H9 (cell line): ENCODE results near the gene CD58. TPM values are rescaled to one million over a fixed set of nuclear protein-coding genes. Genes with fewer than 3 reads are reported as not detected.
"Not testable (repeated sequence)": the region's sequence is repeated elsewhere in the genome, so short reads cannot be mapped to it uniquely, and the experiment has no call there.

Experiments used
- DNase-seq: peaks from one replicate; pipeline ENCODE4 v3.0.0-alpha.2; 2017
- H2AFZ ChIP-seq: one replicate; pipeline ENCODE4 v1.6.1; 2013; ENCODE audit warnings: mild to moderate bottlenecking, low read length, control low read depth, moderate library complexity
- H2AK5ac ChIP-seq: 2 replicates; pipeline ENCODE4 v1.6.1; 2013; ENCODE audit warnings: low read length, control low read depth, mixed read lengths; ENCODE audit not compliant: insufficient read length
- H2BK120ac ChIP-seq: one replicate; pipeline ENCODE4 v1.6.1; 2013; ENCODE audit warnings: low read depth, mild to moderate bottlenecking, low read length, control low read depth, inconsistent platforms; ENCODE audit not compliant: poor library complexity, severe bottlenecking
- H2BK12ac ChIP-seq: 2 replicates; pipeline ENCODE4 v1.6.1; 2013; ENCODE audit warnings: low read length, control low read depth, mixed read lengths, low read depth; ENCODE audit not compliant: insufficient read length
- H2BK15ac ChIP-seq: 2 replicates; pipeline ENCODE4 v1.6.1; 2013; ENCODE audit warnings: low read depth, low read length, control low read depth
- H2BK20ac ChIP-seq: one replicate; pipeline ENCODE4 v1.6.1; 2013; ENCODE audit warnings: low read depth, mild to moderate bottlenecking, low read length, control low read depth, inconsistent platforms; ENCODE audit not compliant: poor library complexity, severe bottlenecking
- H2BK5ac ChIP-seq: 2 replicates; pipeline ENCODE4 v1.6.1; 2013; ENCODE audit warnings: low read length, control low read depth, mixed read lengths; ENCODE audit not compliant: insufficient read length
- H3K14ac ChIP-seq: 2 replicates; pipeline ENCODE4 v1.6.1; 2013; ENCODE audit warnings: low read length, control low read depth; ENCODE audit not compliant: insufficient read depth
- H3K18ac ChIP-seq: 2 replicates; pipeline ENCODE4 v1.6.1; 2013; ENCODE audit warnings: low read depth, mild to moderate bottlenecking, mixed read lengths, low read length, control low read depth; ENCODE audit not compliant: insufficient read length
- H3K23ac ChIP-seq: 2 replicates; pipeline ENCODE4 v1.6.1; 2013; ENCODE audit warnings: low read length, control low read depth, mixed read lengths, low read depth; ENCODE audit not compliant: insufficient read length
- H3K23me2 ChIP-seq: 2 replicates; pipeline ENCODE4 v1.6.1; 2013; ENCODE audit warnings: low read depth, mild to moderate bottlenecking, mixed read lengths, low read length, control low read depth; ENCODE audit not compliant: insufficient read length, poor library complexity, severe bottlenecking
- H3K27ac ChIP-seq: 2 replicates; pipeline ENCODE4 v1.5.1; 2013; ENCODE audit warnings: low read length, control low read depth, mixed read lengths, low read depth; ENCODE audit not compliant: insufficient read length
- H3K27me3 ChIP-seq: 2 replicates; pipeline ENCODE4 v1.6.1; 2013; ENCODE audit warnings: low read length, control low read depth, inconsistent platforms; ENCODE audit not compliant: insufficient read depth
- H3K4ac ChIP-seq: 2 replicates; pipeline ENCODE4 v1.6.1; 2013; ENCODE audit warnings: low read depth, mild to moderate bottlenecking, control low read depth, inconsistent platforms, low read length, moderate library complexity
- H3K4me1 ChIP-seq: 2 replicates; pipeline ENCODE4 v1.6.1; 2013; ENCODE audit warnings: low read length, control low read depth, inconsistent platforms; ENCODE audit not compliant: insufficient read depth
- H3K4me2 ChIP-seq: 2 replicates; pipeline ENCODE4 v1.6.1; 2013; ENCODE audit warnings: low read length, control low read depth, mixed read lengths; ENCODE audit not compliant: insufficient read length, insufficient read depth
- H3K56ac ChIP-seq: 2 replicates; pipeline ENCODE4 v1.6.1; 2013; ENCODE audit warnings: low read depth, mild to moderate bottlenecking, mixed read lengths, low read length, control low read depth; ENCODE audit not compliant: insufficient read length
- H3K79me1 ChIP-seq: 2 replicates; pipeline ENCODE4 v1.6.1; 2013; ENCODE audit warnings: low read depth, mild to moderate bottlenecking, moderate library complexity, low read length, control low read depth, inconsistent platforms; ENCODE audit not compliant: insufficient read depth, poor library complexity, severe bottlenecking
- H3K79me2 ChIP-seq: 2 replicates; pipeline ENCODE4 v1.6.1; 2013; ENCODE audit warnings: low read length, control low read depth, inconsistent platforms; ENCODE audit not compliant: insufficient read depth
- H3K9ac ChIP-seq: 2 replicates; pipeline ENCODE4 v1.6.1; 2013; ENCODE audit warnings: low read length, control low read depth, mixed read lengths; ENCODE audit not compliant: insufficient read length; ENCODE audit errors: extremely low read depth
- H3K9me3 ChIP-seq: one replicate; pipeline ENCODE4 v1.6.1; 2013; ENCODE audit warnings: low read depth, low read length, inconsistent platforms; ENCODE audit not compliant: control insufficient read depth
- H3T11ph ChIP-seq: one replicate; pipeline ENCODE4 v1.6.1; 2013; ENCODE audit warnings: mild to moderate bottlenecking, low read length, control low read depth, inconsistent platforms
- H4K20me1 ChIP-seq: one replicate; pipeline ENCODE4 v1.6.1; 2013; ENCODE audit not compliant: control insufficient read depth, insufficient read length, insufficient read depth
- H4K5ac ChIP-seq: 2 replicates; pipeline ENCODE4 v1.6.1; 2013; ENCODE audit warnings: low read depth, mild to moderate bottlenecking, mixed read lengths, low read length, control low read depth; ENCODE audit not compliant: insufficient read length
- H4K8ac ChIP-seq: replicated peaks from 2 replicates; pipeline ENCODE4 v1.6.1; 2013; ENCODE audit warnings: low read length, control low read depth, mixed read lengths, low read depth; ENCODE audit not compliant: insufficient read length
- H4K91ac ChIP-seq: 2 replicates; pipeline ENCODE4 v1.6.1; 2013; ENCODE audit warnings: low read depth, mild to moderate bottlenecking, moderate library complexity, mixed read lengths, low read length, control low read depth; ENCODE audit not compliant: insufficient read length
- H3K27ac Mint-ChIP-seq, 3 experiments: 2 replicates in 2 of 3; 3 replicates in 1 of 3; pipeline ENCODE4 v1.8.0; 2020 to 2021; ENCODE audit warnings: mixed read lengths in 3 of 3, mild to moderate bottlenecking in 1 of 3, moderate library complexity in 1 of 3
- H3K27me3 Mint-ChIP-seq: 2 replicates; pipeline ENCODE4 v1.8.0; 2021; ENCODE audit warnings: low read depth, mild to moderate bottlenecking, moderate library complexity, mixed read lengths
- H3K36me3 Mint-ChIP-seq, 3 experiments: 2 replicates in 2 of 3; 3 replicates in 1 of 3; pipeline ENCODE4 v1.8.0; 2020 to 2021; ENCODE audit warnings: low read depth in 3 of 3, mixed read lengths in 3 of 3; ENCODE audit not compliant: insufficient read depth in 1 of 3
- H3K4me1 Mint-ChIP-seq, 2 experiments: 2 replicates each; pipeline ENCODE4 v1.8.0; 2020; ENCODE audit warnings: mixed read lengths in 2 of 2
- H3K4me3 Mint-ChIP-seq, 2 experiments: 2 replicates in 1 of 2; 3 replicates in 1 of 2; pipeline ENCODE4 v1.8.0; 2020 to 2021; ENCODE audit warnings: mild to moderate bottlenecking in 2 of 2, mixed read lengths in 2 of 2, moderate library complexity in 1 of 2
- H3K9me3 Mint-ChIP-seq, 2 experiments: 2 replicates in 1 of 2; 3 replicates in 1 of 2; pipeline ENCODE4 v1.8.0; 2020; ENCODE audit warnings: mild to moderate bottlenecking in 2 of 2, mixed read lengths in 2 of 2, moderate library complexity in 1 of 2
- CTCF ChIP-seq: fragments of 200-600 bp; sonication (generic); conservative IDR thresholded peaks from 3 replicates; pipeline ENCODE4 v1.8.0; 2021; ENCODE audit warnings: antibody characterized with exemption, mild to moderate bottlenecking
- WGBS: extraction: QIAGEN DNeasy Blood & Tissue Kit; methylation state at CpG from one replicate; pipeline ENCODE4 v1.1.7; 2013; ENCODE audit warnings: missing lambda C conversion rate, low lambda C conversion rate, mixed read lengths; ENCODE audit not compliant: insufficient read length; ENCODE audit errors: extremely low coverage; 5-methylcytosine and 5-hydroxymethylcytosine counted together
- total RNA-seq: library from RNA; stranded (reverse); gene quantifications from 2 replicates; pipeline ENCODE4 v1.2.1, GENCODE V29; 2021

Gene CD58
- total RNA-seq, 1 experiment from 2014 or later, result 4.3 TPM

GRCh38 chr1:116595065-116595840 is 24.4 kb upstream of the CD58 start:
- not testable (repeated sequence) for H3K27me3 ChIP-seq, H3K79me1 ChIP-seq, H3K27ac ChIP-seq, H3K4me1 ChIP-seq, DNase-seq, H4K8ac ChIP-seq, H3K36me3 Mint-ChIP-seq, H3K27ac Mint-ChIP-seq, H3K9ac ChIP-seq, H2BK12ac ChIP-seq, H4K20me1 ChIP-seq, H3K23ac ChIP-seq, H3K9me3 ChIP-seq, H2AK5ac ChIP-seq, H2BK5ac ChIP-seq, H3K4ac ChIP-seq, H3K56ac ChIP-seq, H3K23me2 ChIP-seq, H2AFZ ChIP-seq, H4K91ac ChIP-seq, H2BK15ac ChIP-seq, H3K4me2 ChIP-seq, H3K14ac ChIP-seq, H2BK120ac ChIP-seq, H2BK20ac ChIP-seq, H4K5ac ChIP-seq, H3K4me3 Mint-ChIP-seq, H3T11ph ChIP-seq, H3K27me3 Mint-ChIP-seq, H3K18ac ChIP-seq, H3K79me2 ChIP-seq, H3K9me3 Mint-ChIP-seq
- H3K4me1 Mint-ChIP-seq, result peaks cover 25 to 26% of the 10 kb centered on the region in 2 experiments
- peak; percentile 45; the same call in 2 of the 3 replicates for TF ChIP-seq CTCF
- WGBS, result no CpG with 5 or more reads among the region's 4 CpGs

GRCh38 chr1:116593977-116594376 is 23.2 kb upstream of the CD58 start:
- not testable (repeated sequence) for H3K9me3 ChIP-seq, H3K9me3 Mint-ChIP-seq, H2AK5ac ChIP-seq, H3K36me3 Mint-ChIP-seq, H3K79me1 ChIP-seq, H3K27me3 Mint-ChIP-seq, H3K9ac ChIP-seq, H2BK5ac ChIP-seq, H4K20me1 ChIP-seq, H4K91ac ChIP-seq, H3K4me2 ChIP-seq, H3K27me3 ChIP-seq, H2BK15ac ChIP-seq, H2BK120ac ChIP-seq, H2BK12ac ChIP-seq, H3K79me2 ChIP-seq, H3K27ac Mint-ChIP-seq, H3K23me2 ChIP-seq, H3K4me1 ChIP-seq, H3K14ac ChIP-seq, H3K4me3 Mint-ChIP-seq, H3K4ac ChIP-seq, DNase-seq, H4K5ac ChIP-seq, H3K23ac ChIP-seq, H3K18ac ChIP-seq, H3K56ac ChIP-seq, H3T11ph ChIP-seq, H2BK20ac ChIP-seq, H4K8ac ChIP-seq, H3K27ac ChIP-seq, H2AFZ ChIP-seq
- peaks cover 25 to 26% of the 10 kb centered on the region in 2 experiments for H3K4me1 Mint-ChIP-seq
- no CpG with 5 or more reads among the region's 3 CpGs for WGBS
